Stimulated activated CD4-positive, alpha-beta T cell treated with anti-CD3 and anti-CD28 coated beads, Interleukin-15, amount 100 ng/mL, for 48 hours (primary cell): ENCODE data around the gene ANKRD28.

Experiments used
- DNase-seq, 2 donors: peaks; one replicate each; pipeline ENCODE4 v3.0.0-alpha.2; 2020; ENCODE audit warnings: low read depth in 2 of 2

The ANKRD28 gene

DNA sequence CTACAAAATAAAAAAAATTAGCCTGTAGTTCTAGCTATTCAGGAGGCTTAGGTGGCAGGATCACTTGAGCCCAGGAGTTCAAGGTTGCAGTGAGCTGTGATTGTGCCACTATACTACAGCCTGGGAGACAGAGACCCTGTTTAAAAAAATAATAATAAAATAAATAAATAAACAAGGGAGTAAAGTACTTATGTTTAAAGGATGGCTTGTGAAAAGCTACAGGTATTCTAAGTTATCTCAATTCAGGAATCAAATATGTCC, 74.2 kb downstream of the ANKRD28 start:
- no peak for DNase-seq

DNA sequence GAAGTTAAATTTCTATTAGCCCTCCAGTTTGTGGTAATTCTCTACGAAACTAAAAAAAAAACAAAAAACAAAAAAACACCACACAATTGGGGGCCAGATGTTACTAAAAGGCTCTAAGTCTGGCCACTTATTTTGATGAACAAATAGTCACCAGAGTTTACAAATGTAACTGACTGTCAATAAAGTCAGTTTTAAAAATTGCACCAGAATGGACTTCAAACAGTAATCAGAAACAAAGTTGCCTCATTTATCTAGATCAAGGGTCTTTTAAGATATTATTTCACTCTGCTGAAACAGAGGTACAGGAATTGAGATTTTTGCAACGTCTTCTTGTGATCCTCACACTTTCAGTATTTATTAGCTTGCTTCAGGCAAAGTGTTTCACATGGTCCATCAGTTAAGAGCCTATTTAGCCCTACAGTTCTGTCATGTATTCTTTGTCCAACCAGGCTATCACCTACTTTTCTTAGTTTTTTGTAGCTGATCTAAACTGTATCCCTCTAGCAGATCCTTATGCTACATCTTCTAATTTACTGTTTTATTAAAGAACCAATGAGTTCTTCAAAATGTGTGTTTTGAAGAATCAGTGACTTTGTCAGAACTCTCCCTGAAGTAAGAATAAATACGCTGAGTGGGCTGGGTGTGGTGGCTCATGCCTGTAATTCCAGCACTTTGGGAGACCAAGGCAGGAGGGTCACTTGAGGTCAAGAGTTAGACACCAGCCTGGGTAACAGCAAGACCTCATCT, 74.7 kb downstream of the ANKRD28 start:
- DNase-seq, result no peak

DNA sequence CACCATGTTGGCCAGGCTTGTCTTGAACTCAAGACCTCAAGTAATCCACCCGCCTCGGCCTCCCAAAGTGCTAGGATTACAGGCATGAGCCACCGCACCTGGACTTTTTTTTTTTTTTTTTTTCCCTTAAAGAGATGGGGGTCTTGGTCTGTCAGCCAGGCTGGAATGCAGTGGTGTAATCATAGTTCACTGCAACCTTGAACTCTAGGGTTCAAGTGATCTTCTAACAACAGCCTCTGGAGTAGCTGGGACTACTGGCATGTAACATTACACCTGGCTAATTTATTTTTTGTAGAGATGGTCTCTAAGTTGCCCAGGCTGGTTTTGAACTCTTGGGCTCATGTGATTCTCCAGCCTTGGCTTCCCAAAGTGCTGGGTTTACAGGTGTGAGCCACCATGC, 81.6 kb downstream of the ANKRD28 start:
- no peak for DNase-seq

DNA sequence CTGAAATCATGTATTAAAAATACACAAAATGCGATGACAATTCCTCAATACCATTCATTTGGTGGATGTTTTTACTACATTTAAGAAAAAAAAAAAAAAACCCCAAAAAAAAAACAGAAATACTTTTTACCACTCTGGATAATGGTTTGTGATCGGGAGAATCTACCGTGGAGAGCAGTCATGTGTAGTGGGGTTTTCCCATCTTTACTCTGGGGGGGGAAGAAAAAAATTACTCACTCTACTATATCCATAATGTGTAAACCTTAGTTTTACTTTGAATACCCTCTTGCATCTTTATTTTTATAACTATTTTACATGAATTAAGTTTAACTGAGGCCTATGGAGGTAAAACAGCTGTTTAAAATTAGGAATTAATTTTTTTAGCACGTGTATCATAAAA, 83.3 kb downstream of the ANKRD28 start:
- DNase-seq, result no peak

DNA sequence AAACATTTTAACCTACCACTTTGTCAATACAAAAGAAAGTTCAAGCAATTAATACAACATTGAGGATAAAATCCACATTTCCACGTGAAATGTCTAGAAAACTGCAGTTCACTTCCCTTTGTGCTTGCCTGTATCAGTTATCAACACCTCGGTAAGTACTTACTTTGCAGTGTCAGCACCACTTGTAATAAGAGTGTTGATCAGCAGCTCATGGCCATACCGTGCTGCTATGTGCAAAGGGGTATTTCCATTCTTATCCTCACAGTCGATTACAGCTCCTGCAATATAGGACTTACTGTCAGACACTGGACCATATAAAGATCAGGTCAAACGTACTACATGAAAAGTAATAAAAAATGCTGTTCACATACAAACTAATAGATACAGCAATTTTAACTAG, 84.4 kb downstream of the ANKRD28 start:
- DNase-seq, result no peak

DNA sequence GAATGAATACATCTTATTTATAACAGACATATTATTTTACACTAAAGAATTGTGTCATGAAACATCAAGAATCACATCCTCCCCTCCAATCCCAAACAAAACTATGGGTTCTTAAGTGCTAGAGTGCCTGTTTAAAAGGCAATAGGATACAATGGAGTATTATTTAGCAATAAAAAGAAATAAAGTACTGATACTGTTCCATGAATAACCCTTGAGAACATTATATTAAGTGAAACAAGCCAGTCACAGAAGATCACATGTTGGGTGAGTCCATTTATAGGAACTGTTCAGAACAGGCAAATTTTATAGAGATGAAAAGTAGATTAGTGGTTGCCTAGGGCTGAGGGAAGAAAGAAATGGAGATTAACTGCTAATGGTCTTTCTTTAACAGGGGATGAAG, 86.5 kb downstream of the ANKRD28 start:
- DNase-seq, result no peak

DNA sequence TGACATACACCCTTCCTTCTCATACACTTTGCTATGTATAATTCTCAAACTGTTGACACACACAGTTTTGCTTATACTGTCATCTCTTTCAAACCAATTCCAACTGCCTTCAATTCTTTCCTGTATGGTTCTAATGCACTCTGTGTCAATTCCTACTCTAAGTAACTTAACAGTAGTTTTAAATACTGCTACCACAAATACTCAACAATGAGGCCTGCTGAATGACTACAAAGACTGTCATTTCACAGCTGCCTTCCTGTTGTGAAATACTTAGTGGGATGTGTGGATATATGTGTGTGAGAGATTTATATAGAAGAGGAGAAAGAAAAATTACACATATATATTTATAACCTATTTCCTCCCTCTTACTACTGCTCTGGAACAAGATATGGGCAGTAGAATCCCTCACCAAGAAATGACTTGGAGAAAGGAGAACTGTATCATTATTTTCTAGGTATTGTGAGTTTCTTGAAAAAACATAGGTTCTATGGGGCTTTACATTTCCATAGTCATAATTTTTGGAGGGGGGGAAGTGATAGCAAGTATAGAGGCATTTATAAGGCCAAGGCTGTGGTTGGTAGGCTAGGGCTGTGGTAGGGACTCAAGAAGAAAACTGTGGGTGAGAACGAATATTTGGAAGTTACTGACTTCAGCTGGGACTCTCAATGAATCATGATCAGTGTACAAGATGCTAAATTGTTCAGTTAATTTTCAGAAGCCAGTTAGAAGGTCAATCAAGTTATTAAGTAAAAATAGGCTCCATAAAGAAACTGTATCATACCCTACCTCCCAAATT, 88.7 kb downstream of the ANKRD28 start:
- no peak for DNase-seq

DNA sequence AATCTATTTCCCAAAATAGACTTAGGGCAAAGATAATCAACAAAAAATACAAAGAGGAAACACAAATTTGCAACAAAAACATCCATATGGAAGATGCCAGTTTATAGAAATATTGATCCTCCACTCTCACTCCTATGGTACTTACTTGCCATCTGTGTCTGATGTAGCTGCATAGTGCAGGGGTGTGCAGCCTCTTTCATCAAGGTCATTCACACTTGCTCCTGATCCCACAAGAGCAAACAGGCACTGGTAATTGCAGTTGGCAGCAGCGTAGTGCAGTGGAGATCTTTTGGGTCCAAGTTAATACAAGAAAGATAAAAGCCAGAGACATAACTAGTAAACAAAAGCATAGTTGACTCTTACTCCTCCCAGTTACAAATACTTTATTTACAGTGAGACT, 90.0 kb downstream of the ANKRD28 start:
- no peak for DNase-seq

DNA sequence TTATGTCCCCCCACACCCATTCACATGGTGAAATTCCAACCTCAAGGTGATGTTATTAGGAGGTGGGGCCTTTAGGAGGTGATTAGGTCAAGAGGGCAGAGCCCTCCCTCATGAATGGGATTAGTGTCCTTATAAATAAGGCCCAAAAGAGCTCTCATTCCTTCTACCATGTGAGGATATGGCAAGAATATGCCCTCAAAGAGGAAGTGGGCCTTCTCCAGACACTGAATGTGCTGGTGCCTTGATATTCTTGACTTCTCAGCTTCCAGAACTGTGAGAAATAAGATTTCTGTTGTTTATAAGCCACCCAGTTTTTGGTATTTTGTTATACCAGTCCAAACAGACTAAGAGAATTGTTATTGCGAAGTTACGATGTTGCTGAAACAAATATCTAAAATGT, 94.4 kb downstream of the ANKRD28 start:
- DNase-seq, result no peak

DNA sequence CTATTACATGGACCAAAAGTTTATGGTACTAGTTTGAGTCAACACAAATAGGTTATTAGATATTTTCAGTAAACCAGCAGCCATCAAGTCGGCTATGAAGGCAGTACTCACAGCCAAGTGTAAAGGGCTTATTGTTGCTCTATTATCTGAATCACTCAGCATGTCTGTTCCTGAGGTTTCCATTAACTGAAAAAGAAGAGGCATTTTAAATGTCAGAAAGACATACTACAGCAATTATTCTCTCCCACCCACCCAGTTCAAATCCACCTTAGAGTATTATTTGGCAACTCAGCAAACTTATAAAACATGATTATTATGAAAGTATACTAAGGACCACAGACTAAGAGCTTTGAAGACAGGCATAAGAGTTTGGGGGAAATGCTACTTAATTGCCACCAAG, 103.2 kb downstream of the ANKRD28 start:
- DNase-seq, result no peak

DNA sequence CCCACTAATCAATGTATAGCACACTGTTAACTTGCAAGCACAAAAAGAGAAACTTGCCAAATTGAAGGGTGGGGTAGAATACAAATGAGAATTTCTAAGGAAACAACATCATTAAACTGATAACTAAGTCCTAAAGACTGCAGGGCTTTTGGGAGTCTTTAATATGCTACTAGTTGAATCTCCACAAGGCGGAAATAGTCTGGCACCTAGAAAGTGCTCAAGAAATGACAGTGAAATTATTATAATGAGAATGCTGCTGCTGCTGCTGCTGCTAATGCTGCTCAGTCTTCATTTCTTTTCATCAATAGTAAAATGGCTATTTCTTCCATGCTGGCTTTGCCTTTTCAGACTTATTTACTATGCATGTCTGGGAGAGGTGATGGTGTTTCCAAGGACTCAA, 104.4 kb downstream of the ANKRD28 start:
- DNase-seq, result no peak

DNA sequence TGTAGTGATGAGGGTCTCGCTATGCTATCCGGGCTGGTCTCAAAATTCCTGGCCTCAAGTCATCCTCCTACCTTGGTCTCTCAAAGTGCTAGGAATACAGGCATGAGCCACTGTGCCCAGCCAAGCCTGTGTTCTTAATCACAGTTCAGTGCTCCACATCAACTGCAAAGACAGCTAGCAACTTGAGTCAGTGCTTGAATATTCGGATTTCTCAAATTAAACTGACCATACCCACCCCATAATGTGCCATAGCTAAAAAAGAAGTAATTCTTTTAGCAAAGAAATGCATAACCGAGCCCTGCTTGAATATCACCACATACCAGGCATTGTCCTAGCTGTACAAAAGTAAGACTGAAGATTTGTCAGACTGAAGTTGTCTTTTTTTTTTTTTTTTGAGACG, 107.0 kb downstream of the ANKRD28 start:
- DNase-seq, result no peak

DNA sequence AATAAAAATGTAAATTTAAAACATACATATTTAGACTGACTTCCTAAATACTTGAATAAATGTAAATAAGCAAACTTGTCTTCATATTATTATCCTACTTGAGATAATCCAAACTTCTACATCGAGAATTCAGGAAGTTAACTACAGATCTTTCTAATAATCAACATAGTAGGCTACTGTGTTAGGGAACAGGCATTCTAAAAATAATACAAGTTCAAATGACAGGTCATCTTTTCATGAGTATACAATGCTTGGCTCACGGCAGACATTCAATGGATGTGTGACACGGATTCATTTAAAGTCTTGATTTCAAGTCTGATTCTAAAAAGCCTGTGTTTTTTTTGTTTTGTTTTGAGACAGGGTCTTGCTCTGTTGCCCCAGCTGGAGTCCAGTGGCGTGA, 107.5 kb downstream of the ANKRD28 start:
- no peak for DNase-seq

DNA sequence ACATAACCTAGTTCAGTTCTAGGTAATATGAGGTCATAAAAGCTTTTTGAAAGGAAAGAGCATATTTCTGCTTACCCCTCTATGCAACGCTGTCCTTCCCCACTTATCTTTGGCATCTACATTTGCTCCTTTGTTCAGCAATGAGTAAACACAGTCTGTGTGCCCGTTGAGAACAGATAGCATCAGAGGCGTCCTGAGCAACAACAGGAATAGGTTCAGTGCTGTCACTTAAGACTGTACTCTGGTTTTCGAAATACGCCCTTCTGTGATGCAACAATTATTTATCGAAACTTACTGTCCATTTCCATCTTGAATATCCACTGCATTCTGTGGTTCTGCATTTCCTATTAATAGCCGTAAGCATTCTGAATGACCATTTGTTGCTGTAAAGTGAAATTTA, 111.9 kb downstream of the ANKRD28 start:
- DNase-seq, result no peak

DNA sequence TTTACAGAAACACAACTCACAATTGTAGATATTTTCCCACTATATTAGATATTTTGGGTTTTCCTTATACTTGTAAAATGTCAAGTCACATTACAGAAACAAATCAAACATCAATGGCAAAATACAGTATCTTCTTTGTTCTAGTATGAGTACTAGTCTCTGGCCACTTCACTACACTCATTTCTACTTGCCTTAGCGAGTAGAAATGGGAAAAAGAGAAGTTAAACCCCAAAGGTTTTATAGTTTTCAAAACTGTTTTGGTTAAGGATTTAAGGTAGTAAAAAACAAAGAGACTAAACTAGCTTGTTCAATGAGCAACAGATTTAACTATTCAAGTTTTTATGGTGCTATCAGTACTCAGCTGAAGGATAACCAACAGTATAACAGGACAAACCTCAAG, 114.5 kb downstream of the ANKRD28 start:
- no peak for DNase-seq

DNA sequence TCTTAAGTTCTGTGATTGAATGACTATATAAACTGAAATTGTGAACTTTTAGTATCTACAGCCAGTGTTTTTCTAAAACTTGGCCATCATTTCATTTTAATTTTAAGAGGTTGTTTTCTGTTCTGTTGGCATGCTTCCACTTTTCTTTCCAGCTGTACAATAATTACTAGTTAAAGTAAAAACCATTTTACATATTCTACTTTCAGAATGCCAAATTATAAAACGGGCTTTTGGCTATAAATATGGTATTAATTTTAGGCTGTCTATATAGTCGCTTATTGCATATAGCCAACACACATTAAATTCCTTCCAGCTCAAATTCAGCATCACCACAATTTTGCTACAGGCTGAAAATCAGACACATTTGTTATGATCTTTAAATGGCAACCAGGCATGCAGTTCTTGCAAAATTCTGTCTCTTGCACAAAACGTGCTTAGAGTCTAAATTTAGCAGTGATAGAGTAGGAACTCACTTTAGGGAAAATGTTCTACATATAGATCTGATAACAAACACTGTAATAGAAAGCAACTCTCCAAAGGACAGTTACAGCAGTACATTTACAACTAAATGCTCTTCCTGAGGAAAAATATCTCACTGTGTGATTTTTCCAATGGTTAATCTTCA, 115.1 kb downstream of the ANKRD28 start:
- no peak for DNase-seq

DNA sequence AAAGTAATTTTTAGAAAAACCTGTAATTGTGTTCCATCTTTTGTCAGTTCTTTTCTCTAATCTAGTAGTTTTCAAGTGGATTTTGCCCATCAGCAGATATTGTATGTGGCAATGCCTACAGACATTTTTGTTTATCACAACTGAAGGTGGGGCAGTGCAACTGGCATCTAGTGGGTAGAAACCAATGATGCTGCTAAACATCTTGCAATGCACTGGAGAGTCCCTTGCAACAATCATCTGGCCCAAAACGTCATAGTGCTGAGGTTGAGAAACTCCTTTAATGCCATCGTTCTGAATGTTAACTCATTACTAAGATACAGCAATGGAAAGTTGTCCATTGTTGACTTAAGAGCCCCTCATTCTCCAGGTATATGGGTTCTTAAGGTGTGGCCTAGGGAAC, 116.1 kb downstream of the ANKRD28 start:
- DNase-seq, result no peak

DNA sequence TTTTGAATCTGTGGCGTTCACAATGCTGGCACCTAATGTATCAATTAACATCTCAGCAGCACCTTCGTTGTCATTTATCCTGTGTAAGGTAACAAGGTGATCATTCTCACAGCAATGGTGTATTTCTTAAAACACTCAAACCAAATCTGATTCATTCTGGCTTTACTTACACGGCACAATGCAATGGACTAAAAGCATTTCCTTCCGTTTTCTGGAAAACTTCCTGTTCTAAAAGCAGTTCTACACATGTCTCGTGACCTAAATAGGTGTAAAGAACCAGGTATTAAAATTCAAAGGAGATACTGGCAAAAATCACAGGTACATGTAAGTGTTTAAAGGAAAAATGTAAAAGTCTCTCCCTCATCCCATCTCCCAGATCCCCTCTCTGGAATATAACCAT, 118.5 kb downstream of the ANKRD28 start:
- DNase-seq, result no peak

DNA sequence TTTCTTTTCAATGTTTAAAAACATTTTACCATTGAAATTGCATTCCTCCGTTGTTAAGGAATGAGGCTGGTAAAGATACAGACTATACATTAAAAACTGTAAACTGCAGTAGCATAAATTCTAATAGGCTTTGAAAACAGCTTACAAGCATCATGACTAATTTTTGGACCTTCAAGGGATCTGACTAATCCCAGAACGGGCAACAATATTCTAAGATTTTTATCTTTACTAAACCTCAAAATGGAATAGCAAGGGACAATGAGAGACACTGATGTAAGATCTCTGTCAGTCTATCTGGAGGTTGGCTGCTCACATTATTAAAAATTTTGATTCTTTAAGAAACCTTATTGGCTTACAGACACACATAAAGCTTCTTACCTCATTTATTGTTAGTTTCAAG, 121.5 kb downstream of the ANKRD28 start:
- no peak for DNase-seq

DNA sequence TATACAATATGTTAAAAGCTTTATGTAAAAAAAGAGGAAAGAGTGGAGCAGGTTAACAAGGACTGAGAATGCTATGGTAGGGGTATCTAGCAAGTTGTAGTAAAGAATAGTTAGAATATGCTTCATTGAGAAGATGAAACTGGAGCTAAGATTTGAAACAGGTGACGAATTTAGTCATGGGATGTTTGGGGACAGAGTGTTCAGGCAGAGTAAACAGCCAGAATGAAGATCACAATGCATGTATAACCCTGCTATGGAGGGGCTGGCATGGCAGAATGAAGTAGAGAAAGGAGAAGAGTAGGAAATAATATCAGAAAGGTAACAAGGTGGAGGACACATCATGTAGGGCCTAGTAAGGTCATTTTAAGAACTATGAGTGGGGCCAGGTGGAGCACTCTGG, 124.2 kb downstream of the ANKRD28 start:
- no peak for DNase-seq

DNA sequence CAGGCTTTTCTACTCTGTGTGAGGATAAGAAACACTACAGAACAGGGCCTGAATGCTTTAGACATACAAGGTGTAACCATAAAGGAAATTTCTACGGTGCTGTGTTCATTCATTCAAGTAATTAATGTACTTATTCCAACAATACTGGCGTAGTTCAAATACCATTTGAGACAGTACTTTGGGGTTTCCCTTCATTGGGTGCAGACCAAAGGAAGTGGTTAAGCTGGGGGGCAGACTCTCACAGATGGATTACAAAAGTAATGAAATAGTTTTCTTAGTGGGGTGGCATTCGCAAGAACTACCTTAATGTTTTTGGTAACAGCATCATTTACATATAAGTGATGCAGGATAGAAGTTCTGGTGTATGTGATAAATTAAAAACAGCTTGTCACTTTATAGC, 130.3 kb downstream of the ANKRD28 start:
- no peak for DNase-seq

DNA sequence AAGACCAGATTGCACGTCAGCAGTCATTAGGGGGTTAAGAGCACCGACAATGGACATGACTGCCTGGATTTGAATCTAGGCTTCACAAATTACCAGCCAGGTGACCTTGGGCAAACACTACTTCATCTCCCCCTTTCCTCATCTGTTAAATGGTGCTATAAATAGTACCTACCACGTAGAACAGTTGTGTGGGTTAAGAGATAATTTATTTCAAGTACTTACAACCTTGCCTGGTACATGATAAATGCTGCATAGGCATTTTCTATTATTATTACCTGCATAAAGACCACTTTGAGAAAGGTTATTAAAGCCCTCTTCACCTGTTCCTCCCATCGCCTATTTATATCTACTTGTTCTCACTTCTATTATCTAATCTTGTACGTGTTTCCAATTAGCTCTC, 131.5 kb downstream of the ANKRD28 start:
- DNase-seq, result no peak

DNA sequence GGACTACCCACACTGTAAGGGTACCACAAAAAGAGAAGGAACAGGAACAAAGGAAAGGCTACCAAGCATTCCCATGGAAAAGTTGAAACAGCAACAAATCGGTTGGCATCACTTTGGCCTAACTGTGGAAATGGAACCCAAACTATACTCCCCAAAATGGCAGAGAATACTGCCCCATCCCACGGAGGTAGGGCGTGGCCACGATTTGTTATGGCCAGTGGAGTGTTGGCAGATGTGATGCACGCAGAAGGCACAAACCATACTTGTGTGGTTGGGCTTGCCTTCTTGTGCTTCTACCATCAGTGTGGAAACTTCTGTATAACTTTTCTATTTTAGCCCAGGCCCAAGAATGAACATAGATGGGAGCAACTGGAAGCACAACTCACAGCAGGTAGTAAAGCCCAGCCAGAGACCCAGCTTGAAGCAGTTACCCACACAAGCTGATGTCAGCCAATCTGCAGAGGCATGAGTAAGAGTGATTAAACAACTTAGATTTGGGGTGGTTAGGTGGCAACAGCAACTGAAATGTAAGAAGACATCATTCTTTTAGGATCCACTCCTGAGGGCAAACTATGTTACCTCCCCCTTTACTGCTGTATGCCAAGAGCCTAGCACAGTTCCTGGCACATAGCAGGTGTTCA, 132.1 kb downstream of the ANKRD28 start:
- no peak for DNase-seq
